Liver (tissue), 9 donors: ENCODE measurements around the gene TMBIM6. TPM values are rescaled to one million over a fixed set of nuclear protein-coding genes. Genes with fewer than 3 reads are reported as not detected.
A peak's percentile ranks its signal among the peaks of the same experiment; 100 is the strongest.

Experiments used
- DNase-seq: peaks from one replicate; pipeline ENCODE4 v3.0.0-alpha.2; 2017; ENCODE audit warnings: low spot score
- H3K27ac ChIP-seq, 2 donors: one replicate each; pipeline ENCODE4 v1.7.0; 2013; ENCODE audit warnings: inconsistent platforms in 2 of 2, low read length in 2 of 2, control low read depth in 1 of 2, low read depth in 1 of 2, mild to moderate bottlenecking in 1 of 2
- H3K27me3 ChIP-seq, 4 donors: one replicate each; pipeline versions ENCODE4 v1.6.1 to v1.7.0; 2013; ENCODE audit warnings: low read length in 3 of 4, inconsistent platforms in 1 of 4, mild to moderate bottlenecking in 1 of 4, moderate library complexity in 1 of 4; ENCODE audit not compliant: control insufficient read depth in 4 of 4, insufficient read depth in 4 of 4
- H3K36me3 ChIP-seq, 4 donors: one replicate each; pipeline versions ENCODE4 v1.6.1 to v1.7.0; 2013; ENCODE audit warnings: low read length in 3 of 4, mild to moderate bottlenecking in 3 of 4, low read depth in 1 of 4, moderate library complexity in 1 of 4; ENCODE audit not compliant: control insufficient read depth in 4 of 4, insufficient read depth in 3 of 4
- H3K4me1 ChIP-seq, 4 donors: one replicate each; pipeline versions ENCODE4 v1.6.1 to v1.7.0; 2013; ENCODE audit warnings: low read length in 3 of 4, mild to moderate bottlenecking in 3 of 4, moderate library complexity in 1 of 4; ENCODE audit not compliant: control insufficient read depth in 4 of 4, insufficient read depth in 4 of 4
- H3K4me3 ChIP-seq, 3 donors: one replicate each; pipeline versions ENCODE4 v1.6.1 to v1.7.0; 2013; ENCODE audit warnings: low read length in 3 of 3, control low read depth in 1 of 3, low read depth in 1 of 3, mild to moderate bottlenecking in 1 of 3
- H3K9ac ChIP-seq, 2 donors: one replicate each; pipeline ENCODE4 v1.7.0; 2013; ENCODE audit warnings: low read length in 2 of 2, mild to moderate bottlenecking in 2 of 2, moderate library complexity in 2 of 2, control low read depth in 1 of 2, low read depth in 1 of 2
- H3K9me3 ChIP-seq, 4 donors: one replicate each; pipeline versions ENCODE4 v1.6.1 to v1.7.0; 2013; ENCODE audit warnings: low read length in 3 of 4; ENCODE audit not compliant: control insufficient read depth in 4 of 4
- ATF3 ChIP-seq: IDR thresholded peaks from 2 replicates; pipeline ENCODE4 v1.6.1; 2016; ENCODE audit warnings: antibody characterized with exemption
- CTCF ChIP-seq: fragments of 150-350 bp; IDR thresholded peaks from 2 replicates; pipeline ENCODE4 v1.5.1; 2017; ENCODE audit warnings: improper control_type of control experiment, low read depth, low read length; ENCODE audit not compliant: missing input control
- EGR1 ChIP-seq, 2 donors: IDR thresholded peaks; 2 replicates each; pipeline ENCODE4 v1.6.1; 2016 to 2018; ENCODE audit warnings: antibody characterized with exemption in 2 of 2, low read depth in 2 of 2
- FOXA1 ChIP-seq: IDR thresholded peaks from 2 replicates; pipeline ENCODE4 v1.6.1; 2016; ENCODE audit warnings: antibody characterized with exemption
- FOXA2 ChIP-seq: IDR thresholded peaks from 2 replicates; pipeline ENCODE4 v1.6.1; 2016; ENCODE audit warnings: antibody characterized with exemption
- GABPA ChIP-seq, 2 donors: IDR thresholded peaks in 1 of 2; conservative IDR thresholded peaks in 1 of 2; 2 replicates each; pipeline ENCODE4 v1.6.1; 2016; ENCODE audit warnings: antibody characterized with exemption in 2 of 2, mild to moderate bottlenecking in 1 of 2, moderate library complexity in 1 of 2
- HNF4A ChIP-seq, 2 donors: conservative IDR thresholded peaks; 2 replicates each; pipeline ENCODE4 v1.6.1; 2016; ENCODE audit warnings: antibody characterized with exemption in 2 of 2, mild to moderate bottlenecking in 2 of 2
- HNF4G ChIP-seq: IDR thresholded peaks from 2 replicates; pipeline ENCODE4 v1.6.1; 2016; ENCODE audit warnings: antibody characterized with exemption
- JUND ChIP-seq, 2 donors: IDR thresholded peaks; 2 replicates each; pipeline ENCODE4 v1.6.1; 2016; ENCODE audit warnings: antibody characterized with exemption in 2 of 2
- NR2F2 ChIP-seq: IDR thresholded peaks from 2 replicates; pipeline ENCODE4 v1.6.1; 2016; ENCODE audit warnings: antibody characterized with exemption
- RAD21 ChIP-seq, 2 donors: IDR thresholded peaks; 2 replicates each; pipeline ENCODE4 v1.6.1; 2016; ENCODE audit warnings: antibody characterized with exemption in 2 of 2, mild to moderate bottlenecking in 2 of 2
- REST ChIP-seq: IDR thresholded peaks from 2 replicates; pipeline ENCODE4 v1.6.1; 2016; ENCODE audit warnings: antibody characterized with exemption, mild to moderate bottlenecking
- RXRA ChIP-seq, 2 donors: IDR thresholded peaks; 2 replicates each; pipeline ENCODE4 v1.6.1; 2017 to 2018; ENCODE audit warnings: antibody characterized with exemption in 2 of 2, mild to moderate bottlenecking in 1 of 2
- SP1 ChIP-seq: IDR thresholded peaks from 2 replicates; pipeline ENCODE4 v1.6.1; 2018; ENCODE audit warnings: antibody characterized with exemption, mild to moderate bottlenecking
- TAF1 ChIP-seq: conservative IDR thresholded peaks from 2 replicates; pipeline ENCODE4 v1.6.1; 2016; ENCODE audit warnings: antibody characterized with exemption, mild to moderate bottlenecking
- YY1 ChIP-seq: IDR thresholded peaks from 2 replicates; pipeline ENCODE4 v1.6.1; 2016; ENCODE audit warnings: antibody characterized with exemption, mild to moderate bottlenecking
- ZBTB33 ChIP-seq: IDR thresholded peaks from 2 replicates; pipeline ENCODE4 v1.6.1; 2016; ENCODE audit warnings: antibody characterized with exemption
- WGBS: extraction: QIAGEN DNeasy Blood & Tissue Kit; methylation state at CpG from one replicate; pipeline ENCODE4 v1.1.7; 2013; 5-methylcytosine and 5-hydroxymethylcytosine counted together
- polyA plus RNA-seq, 2 donors: library from polyadenylated mRNA; stranded (reverse) in 1 of 2; unstranded in 1 of 2; fragments of 200-250 nt in 1 of 2; fragments of >200 nt in 1 of 2; fragmentation: Nextera tagmentation in 1 of 2; extraction: Ambion mirVana in 1 of 2; gene quantifications; one replicate each; pipeline versions ENCODE4 v1.2.1 to v1.2.3, GENCODE V29; 2013 to 2015
- total RNA-seq, 2 donors: library from RNA; depleted of rRNA; stranded (reverse); fragments of >200 nt; gene quantifications; one replicate each; pipeline ENCODE4 v1.2.3, GENCODE V29; 2014
- donor health status: healthy.
- donor health status: healthy.
- donor health status: healthy.
- donor health status: healthy.
- donor health status: healthy.

TMBIM6 gene
- total and polyA plus RNA-seq, 4 donors = 464 to 1,207 (median 713) TPM

GRCh38 chr12:49705479-49706134 is 35.8 kb upstream of the TMBIM6 start (continued):
- TF ChIP-seq RXRA (IDR thresholded peaks at IDR 0.05) = no peak

GRCh38 chr12:49706351-49707127 is 34.8 kb upstream of the TMBIM6 start:
- Histone ChIP-seq H3K4me3 (peak overlapping the region in 2 of 3 donors; percentile 46 to 66), H3K36me3 (no peaks in the 10 kb centered on the region), H3K9me3 (no peaks in the 10 kb centered on the region), H3K9ac (peak overlapping the region in 1 of 2 donors; percentile 56), H3K27ac (peak overlapping the region; percentile 63 to 68), H3K4me1 (peaks cover 3 to 4% (median 3%) of the 10 kb centered on the region in 4 donors), H3K27me3 (no peaks in the 10 kb centered on the region)
- TF ChIP-seq FOXA1 = no peak
- no peak for TF ChIP-seq FOXA2
- TF ChIP-seq SP1 = no peak
- TF ChIP-seq JUND (IDR thresholded peaks at IDR 0.05) = no peak
- no peak for TF ChIP-seq HNF4A (conservative IDR thresholded peaks at IDR 0.05)
- TF ChIP-seq ZBTB33 = no peak
- TF ChIP-seq CTCF = no peak
- no peak for TF ChIP-seq RAD21 (IDR thresholded peaks at IDR 0.05)
- TF ChIP-seq GABPA (IDR thresholded peaks at IDR 0.05 in 1 of 2, conservative IDR thresholded peaks at IDR 0.05 in 1 of 2) = no peak
- no peak for TF ChIP-seq TAF1
- no peak for TF ChIP-seq NR2F2
- no peak for TF ChIP-seq ATF3
- no peak for TF ChIP-seq HNF4G
- no peak for TF ChIP-seq REST
- no peak for TF ChIP-seq YY1
- TF ChIP-seq EGR1 (IDR thresholded peaks at IDR 0.05; ENCODE audit: low read depth in 2 of 2) = no peak
- 16% methylated on average over 43 of the region's 43 CpGs for WGBS
- DNase-seq = no peak
